NCI-H1092 treated with DMSO at 0.1 percent for 48 hours (cell line): ENCODE measurements around the gene EMP1.

Experiments
- DNase-seq: peaks from one replicate; lab custom pipeline; 2025; lab: John Stamatoyannopoulos, UW

EMP1 gene

GRCh38 chr12:13173012-13173932 is 23.3 kb upstream of the EMP1 start:
- DNase-seq = no peak

- no peak for DNase-seq
These were observed 21.0 kb upstream of the EMP1 start for GRCh38 chr12:13175499-13175898.

- DNase-seq = no peak
These were observed 20.3 kb upstream of the EMP1 start for GRCh38 chr12:13176256-13176655.

GRCh38 chr12:13177373-13177772 is 19.2 kb upstream of the EMP1 start:
- no peak for DNase-seq

GRCh38 chr12:13177906-13178305 is 18.6 kb upstream of the EMP1 start:
- DNase-seq = no peak

- no peak for DNase-seq
These were observed 17.8 kb upstream of the EMP1 start for GRCh38 chr12:13178568-13179210.

- peak; percentile 6 for DNase-seq
These were observed 17.1 kb upstream of the EMP1 start for GRCh38 chr12:13179211-13180074.

GRCh38 chr12:13181375-13182070 is 15.0 kb upstream of the EMP1 start:
- no peak for DNase-seq

GRCh38 chr12:13182881-13183280 is 13.6 kb upstream of the EMP1 start:
- no peak for DNase-seq

GRCh38 chr12:13183620-13184019 is 12.9 kb upstream of the EMP1 start:
- no peak for DNase-seq

GRCh38 chr12:13186302-13186701 is 10.2 kb upstream of the EMP1 start:
- no peak for DNase-seq

- no peak for DNase-seq
These were observed 9.1 kb upstream of the EMP1 start for GRCh38 chr12:13187399-13187798.

- DNase-seq = no peak
These were observed 7.3 kb upstream of the EMP1 start for GRCh38 chr12:13189264-13189663.

- no peak for DNase-seq
These were observed 6.3 kb upstream of the EMP1 start for GRCh38 chr12:13190275-13190674.

- no peak for DNase-seq
These were observed 3.8 kb upstream of the EMP1 start for GRCh38 chr12:13192719-13193118.

- DNase-seq = no peak
These were observed 2.9 kb upstream of the EMP1 start for GRCh38 chr12:13193505-13194231.

GRCh38 chr12:13194401-13195110 is 2.0 kb upstream of the EMP1 start:
- DNase-seq = no peak

GRCh38 chr12:13195250-13195649 is 1.3 kb upstream of the EMP1 start:
- DNase-seq = no peak

GRCh38 chr12:13195785-13196129 is 769 bp upstream of the EMP1 start:
- DNase-seq = no peak

- DNase-seq = no peak
These were observed 506 bp downstream of the EMP1 start for GRCh38 chr12:13197032-13197431.
